Activated effector memory CD4-positive, alpha-beta T cell treated with anti-CD3 and anti-CD28 coated beads, Interleukin-2, amount 50 U/mL, for 16 hours (primary cell): ENCODE measurements around the gene ELP4.
"Not testable (repeated sequence)": the region's sequence is repeated elsewhere in the genome, so short reads cannot be mapped to it uniquely, and the experiment has no call there.

Source experiments
- DNase-seq: peaks from one replicate; pipeline ENCODE4 v3.0.0-alpha.2; 2020

The ELP4 gene

DNA sequence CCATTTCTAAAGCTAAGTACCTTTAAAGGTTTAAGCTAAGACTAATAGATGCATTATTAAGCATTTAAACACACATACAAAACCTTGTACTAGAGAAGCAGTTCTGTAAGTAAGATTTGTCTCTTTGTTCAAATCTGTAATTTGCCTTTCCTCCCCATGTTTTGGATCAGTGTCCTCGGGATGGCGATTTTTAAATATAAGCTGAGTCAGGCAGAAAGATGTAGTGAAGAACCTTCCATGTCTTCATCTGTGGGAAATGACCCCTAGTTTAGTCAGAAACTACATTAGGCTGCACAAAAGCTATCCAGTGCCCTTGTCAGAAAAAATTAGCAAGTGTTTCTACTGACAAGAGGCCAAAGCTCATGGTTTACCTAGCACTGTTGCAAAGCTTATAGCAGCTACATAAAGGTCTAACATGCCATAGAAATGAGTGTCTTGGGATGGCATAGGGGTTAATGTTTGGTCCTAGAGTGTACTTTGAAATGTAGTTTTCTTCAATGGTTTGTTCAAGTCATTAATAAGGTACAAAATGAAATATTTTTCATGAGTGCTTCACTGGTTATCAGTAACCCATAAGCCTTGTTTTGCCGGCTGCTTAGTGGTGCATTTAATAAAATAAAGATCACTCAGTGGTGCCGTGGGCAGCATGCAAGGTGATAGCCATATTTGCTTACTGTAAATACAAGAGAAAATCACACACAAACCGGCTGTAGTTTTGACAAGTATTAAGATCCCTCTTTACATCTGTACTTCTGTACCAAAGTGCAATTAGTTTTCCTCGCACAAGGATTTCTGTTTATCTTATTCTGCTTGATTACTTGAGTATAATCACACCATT is 139.8 kb downstream of the ELP4 start:
- no peak for DNase-seq

DNA sequence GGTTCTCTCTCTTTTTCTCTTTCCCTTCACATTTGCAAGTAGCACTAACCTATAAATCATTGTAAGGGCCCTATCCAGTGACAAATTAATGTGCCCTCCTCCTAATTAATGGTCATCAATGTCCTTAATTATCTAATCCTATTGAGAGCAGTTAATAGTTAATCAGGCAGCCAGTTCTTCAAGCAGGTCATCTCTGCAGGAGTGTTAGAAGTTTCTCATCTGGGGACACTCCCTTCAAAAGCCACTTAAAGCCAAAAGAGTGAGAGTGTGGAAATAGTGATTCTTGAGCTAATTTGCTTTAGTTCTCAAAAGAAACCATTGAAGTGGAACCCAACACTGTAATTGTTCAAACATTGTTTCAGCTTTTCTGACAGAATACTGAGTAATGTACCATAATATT is 141.6 kb downstream of the ELP4 start:
- DNase-seq, result no peak

- no peak for DNase-seq
Measured at GRCh38 chr11:31651822-31652221, 142.3 kb downstream of the ELP4 start.

DNA sequence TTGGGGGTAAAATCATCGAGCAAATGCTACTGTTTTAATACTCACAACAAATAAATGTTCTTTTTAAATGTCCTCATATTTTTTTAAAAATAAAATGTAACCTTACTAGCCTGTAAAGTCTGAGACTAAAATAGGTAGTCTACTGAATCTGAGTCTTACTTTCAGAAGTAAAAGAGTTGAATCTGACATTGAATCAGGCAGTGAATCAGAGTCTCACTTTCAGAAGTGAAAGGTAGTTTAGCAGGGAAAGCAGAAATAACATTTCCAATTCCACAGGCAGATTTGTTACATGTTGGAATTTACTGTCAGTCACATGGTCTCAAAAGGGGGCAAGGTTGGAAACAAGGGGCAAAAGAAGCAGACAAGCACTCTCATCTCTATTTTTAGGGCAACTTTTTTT is 143.0 kb downstream of the ELP4 start:
- no peak for DNase-seq

DNA sequence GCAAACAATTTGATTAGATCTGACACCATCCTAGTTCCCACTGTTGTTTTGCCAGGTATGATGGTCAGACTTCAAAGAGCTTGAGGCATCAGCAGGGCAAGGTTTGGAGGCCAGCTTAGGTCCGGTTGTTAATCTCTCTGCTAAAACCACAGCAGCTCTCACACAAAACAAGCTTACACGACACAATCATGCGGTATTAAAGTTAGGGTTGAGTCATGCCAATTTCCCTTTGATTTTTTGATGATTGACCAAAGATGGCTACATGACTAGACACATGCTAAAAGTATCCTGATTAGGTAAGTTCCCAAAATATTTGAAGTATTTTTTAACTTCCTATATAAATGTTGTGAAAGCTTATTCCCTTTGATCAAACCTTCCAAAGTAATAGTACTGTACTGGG is 145.9 kb downstream of the ELP4 start:
- no peak for DNase-seq

- no peak for DNase-seq
Measured at GRCh38 chr11:31656051-31656450, 146.5 kb downstream of the ELP4 start.

GRCh38 chr11:31657091-31657490 is 147.5 kb downstream of the ELP4 start:
- DNase-seq, result no peak

- DNase-seq, result no peak
Measured at GRCh38 chr11:31664129-31664528, 154.6 kb downstream of the ELP4 start.

DNA sequence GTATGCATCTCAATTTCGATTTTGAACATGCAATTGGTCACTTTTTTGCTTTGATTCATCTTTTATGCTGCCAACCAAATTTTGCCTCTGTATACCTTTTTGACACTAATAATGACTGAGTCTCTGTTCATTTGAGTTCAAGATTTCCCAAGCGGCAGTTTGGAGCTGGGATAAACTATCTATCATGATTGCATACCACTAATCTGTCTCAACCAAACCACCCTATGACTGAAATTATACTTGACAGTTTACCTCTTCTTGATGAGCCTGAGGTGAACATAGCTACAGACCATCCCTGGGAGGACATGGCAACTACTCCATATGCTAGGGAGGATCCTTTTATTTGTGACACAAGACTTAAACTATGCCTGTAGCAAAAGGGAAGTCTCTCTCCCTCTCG is 155.4 kb downstream of the ELP4 start:
- no peak for DNase-seq

DNA sequence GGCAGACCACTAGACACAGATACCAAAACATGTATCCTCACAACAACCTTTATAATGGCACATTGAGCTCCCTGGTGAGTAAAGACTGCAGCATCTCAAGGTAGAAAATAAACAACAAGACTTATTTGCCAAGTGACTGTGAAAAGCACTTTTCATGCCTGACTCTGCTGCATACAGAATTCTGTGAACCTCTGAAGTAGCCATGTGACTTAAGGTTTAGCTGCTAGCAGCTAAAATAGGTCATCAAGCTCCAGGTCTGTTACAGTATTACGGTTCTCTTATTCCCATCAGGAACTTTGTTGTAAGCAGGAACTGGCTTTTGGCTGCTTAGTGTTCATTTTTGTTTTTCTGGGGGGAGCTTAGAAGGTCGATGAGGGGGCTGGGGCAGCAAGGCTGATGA is 162.1 kb downstream of the ELP4 start:
- DNase-seq, result no peak

GRCh38 chr11:31673108-31673507 is 163.5 kb downstream of the ELP4 start:
- not testable (repeated sequence) for DNase-seq

DNA sequence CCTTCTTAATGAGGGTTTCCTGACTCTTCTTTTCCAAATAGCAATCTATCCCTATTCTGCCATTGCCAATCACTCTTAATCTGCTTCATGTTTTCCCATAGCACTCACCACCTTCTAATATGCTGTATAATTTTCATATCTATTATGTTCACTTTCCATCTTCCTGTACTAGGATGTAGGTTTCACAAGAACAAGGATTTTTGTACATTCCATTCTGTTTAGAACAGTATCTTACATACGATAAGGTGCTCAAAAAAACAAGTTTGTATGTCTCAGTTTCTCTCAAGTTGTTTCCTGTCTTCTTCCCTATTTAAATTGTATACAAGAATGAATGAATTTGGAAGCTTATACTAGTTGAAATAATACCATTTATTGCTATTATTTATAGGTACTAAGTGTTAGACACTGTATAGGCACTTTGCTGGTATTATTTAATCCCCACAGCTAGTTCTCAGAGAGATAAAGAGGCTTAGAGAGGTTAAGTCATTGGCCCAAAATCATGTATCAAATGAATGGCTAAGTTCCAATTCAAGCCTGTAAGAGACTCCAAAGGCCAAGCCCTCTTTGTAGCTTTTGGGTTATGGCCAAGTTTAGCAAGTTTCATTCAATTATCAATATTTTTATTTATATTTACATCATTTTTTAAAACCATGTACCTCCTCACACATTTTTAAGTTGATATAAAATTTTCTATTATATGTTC is 166.9 kb downstream of the ELP4 start:
- DNase-seq, result no peak

GRCh38 chr11:31680770-31681169 is 171.2 kb downstream of the ELP4 start:
- no peak for DNase-seq

- no peak for DNase-seq
Measured at GRCh38 chr11:31687256-31687655, 177.7 kb downstream of the ELP4 start.

DNA sequence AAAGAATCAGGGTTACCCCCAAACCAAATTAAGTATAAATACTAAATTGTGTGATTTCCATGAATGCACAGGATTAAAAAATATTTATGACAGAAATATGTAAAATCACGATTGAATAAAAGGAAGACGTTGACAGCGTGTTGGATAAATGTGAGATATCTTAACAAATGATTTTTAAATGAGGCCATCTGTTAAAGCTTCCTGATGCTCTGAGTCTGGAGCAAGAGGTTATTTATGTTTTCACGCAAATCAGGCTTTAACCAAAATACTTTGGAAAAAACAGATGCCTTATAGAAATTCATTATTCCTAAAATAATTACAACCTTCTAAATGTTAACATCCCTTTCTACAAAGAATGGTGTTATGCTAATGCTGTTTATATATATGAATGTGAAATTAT is 178.3 kb downstream of the ELP4 start:
- DNase-seq, result no peak

DNA sequence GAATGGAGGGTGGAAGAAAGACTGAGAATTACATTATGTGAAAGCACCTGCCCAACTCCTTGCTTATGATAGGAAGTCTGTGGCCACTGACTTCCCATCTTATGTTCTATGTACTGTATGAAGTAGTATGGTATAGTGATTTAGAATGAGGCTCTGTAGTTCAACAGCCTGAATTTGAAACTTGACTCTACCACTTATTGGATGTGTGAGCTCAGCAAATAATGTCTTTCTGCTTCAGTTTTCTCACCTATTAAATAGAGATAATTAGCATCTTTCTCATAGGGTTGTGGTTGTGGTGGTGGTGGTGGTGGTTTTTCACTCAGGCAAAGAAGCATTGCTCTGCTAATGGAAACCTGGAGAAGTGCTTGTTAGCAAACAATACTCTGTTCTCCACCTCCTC is 180.0 kb downstream of the ELP4 start:
- no peak for DNase-seq

DNA sequence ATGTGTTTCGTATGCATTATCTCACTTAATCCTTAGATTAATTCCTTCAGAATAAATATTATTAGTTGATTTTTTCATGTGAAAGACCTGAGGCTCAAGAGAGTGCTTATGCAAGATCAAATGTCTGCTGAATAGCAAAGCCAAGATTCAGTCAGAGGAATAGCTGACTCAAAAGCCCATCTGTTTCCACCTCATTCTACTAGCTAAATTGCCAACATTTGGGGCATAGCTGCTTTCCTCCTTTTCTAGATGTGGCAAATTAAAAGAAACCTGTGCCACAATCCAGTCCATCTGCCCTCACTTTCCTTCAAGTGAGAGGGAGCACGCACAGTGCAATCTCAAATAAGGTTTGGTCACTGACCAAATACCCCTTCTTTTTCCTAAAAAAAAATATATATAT is 180.5 kb downstream of the ELP4 start:
- no peak for DNase-seq

- DNase-seq, result no peak
Measured at GRCh38 chr11:31690516-31690915, 180.9 kb downstream of the ELP4 start.

DNA sequence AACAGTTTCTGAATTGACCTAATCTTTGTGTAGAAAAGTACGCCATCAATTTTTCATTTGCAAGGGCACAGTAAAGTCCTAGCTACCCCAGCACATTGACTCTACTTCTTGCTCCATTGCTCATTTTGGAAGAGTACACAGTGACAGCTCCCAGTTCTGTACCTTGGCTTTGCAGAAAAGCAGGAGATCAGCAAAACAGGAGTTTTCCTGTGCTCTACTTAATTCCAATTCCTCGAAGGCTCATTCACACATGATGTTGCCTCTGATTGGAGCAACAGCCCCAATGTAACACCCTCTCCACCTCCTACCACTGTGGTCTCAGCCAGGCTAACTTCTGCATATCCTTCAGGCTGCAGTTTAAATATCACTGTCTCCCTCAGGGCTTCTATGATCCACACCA is 182.9 kb downstream of the ELP4 start:
- no peak for DNase-seq

- DNase-seq, result not testable (repeated sequence)
Measured at GRCh38 chr11:31697049-31697448, 187.5 kb downstream of the ELP4 start.

DNA sequence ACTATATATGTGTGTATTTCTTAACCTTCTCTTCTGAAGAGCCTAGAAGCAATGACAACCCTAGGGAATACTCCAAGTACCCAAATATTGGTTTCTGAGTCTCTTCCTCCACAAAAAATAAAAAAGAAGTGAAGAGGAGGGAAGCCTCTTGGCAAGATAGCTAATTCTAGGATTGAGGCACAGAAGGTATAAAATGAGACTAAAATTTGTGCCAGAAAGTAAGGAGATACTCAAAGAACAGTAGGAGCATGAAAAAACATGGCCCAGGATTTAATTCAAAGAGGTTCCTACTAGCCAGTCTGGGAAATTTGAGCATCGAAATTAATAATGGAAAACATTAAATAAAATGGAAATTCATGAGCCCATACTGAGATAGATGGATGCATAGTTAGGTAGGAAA is 189.5 kb downstream of the ELP4 start:
- no peak for DNase-seq

DNA sequence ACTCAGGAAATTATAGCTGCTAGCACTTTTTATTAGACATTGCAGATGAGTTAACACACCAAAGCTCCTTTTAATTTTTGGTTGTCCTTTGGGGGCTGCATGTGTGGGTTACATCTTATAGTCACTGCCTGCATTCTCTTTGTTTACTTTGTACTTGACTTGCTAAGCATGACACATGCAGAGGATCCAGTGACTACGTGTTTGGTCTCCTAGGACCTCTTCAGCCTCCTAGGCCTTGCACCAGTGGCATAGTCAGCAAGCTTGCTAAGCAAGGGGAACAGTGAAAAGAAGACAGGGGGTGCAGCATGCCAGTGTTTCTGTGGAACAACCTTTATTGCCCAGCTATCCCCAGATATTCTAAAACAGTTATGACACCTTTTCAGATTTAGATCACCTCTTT is 193.4 kb downstream of the ELP4 start:
- no peak for DNase-seq

DNA sequence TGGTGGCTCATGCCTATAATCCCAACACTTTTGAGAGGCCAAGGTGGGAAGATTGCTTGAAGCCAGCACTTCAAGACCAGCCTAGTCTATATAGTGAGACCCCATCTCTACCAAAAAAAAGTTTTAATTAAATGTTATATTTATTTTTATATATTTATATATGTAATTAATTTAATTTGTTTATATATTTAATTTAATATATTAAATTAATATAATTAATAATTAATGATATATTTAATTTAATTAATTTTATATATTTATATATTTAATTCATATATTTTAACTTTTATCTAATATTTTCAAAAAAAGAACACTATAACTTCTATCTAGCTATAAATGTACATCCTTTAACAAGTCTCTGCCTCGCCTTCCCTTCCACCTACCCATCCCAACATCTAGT is 196.8 kb downstream of the ELP4 start:
- no peak for DNase-seq

GRCh38 chr11:31711137-31711536 is 201.6 kb downstream of the ELP4 start:
- DNase-seq, result no peak

DNA sequence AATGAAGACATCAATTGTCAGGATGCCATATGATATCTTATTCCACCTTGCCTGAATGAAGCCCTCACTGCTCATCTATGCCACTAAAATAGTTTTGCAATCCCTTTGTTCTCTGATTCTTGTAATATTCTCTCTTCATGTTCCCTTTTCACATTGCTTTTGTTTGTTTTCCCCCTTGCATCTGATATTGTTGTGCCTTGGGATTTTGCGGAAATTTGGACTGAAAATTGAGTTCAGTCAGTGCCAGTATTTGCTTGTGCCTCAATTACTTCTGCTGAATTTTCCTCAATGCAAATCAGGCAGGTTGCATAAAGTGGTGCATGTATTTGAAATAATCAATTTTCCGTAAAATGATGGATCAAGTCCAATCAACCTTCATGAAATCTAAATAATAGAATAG is 203.3 kb downstream of the ELP4 start:
- DNase-seq, result no peak
